Fibroblast of mammary gland (primary cell): Measurements from ENCODE around the gene PLAGL1.

Source experiments
- DNase-seq: peaks from one replicate; pipeline ENCODE4 v3.0.0-alpha.2; 2010; ENCODE audit warnings: low read depth
- H3K4me3 ChIP-seq: 2 replicates; pipeline ENCODE4 v1.5.1; 2011; ENCODE audit warnings: low read depth, mild to moderate bottlenecking, low read length, moderate library complexity; ENCODE audit not compliant: control insufficient read depth
- TF ChIP-seq, protein P1 (sequence below): conservative IDR thresholded peaks from 2 replicates; pipeline ENCODE4 v1.5.1; 2011; ENCODE audit warnings: low read depth, low read length, inconsistent platforms; ENCODE audit not compliant: control insufficient read depth, insufficient read depth

The PLAGL1 gene

DNA sequence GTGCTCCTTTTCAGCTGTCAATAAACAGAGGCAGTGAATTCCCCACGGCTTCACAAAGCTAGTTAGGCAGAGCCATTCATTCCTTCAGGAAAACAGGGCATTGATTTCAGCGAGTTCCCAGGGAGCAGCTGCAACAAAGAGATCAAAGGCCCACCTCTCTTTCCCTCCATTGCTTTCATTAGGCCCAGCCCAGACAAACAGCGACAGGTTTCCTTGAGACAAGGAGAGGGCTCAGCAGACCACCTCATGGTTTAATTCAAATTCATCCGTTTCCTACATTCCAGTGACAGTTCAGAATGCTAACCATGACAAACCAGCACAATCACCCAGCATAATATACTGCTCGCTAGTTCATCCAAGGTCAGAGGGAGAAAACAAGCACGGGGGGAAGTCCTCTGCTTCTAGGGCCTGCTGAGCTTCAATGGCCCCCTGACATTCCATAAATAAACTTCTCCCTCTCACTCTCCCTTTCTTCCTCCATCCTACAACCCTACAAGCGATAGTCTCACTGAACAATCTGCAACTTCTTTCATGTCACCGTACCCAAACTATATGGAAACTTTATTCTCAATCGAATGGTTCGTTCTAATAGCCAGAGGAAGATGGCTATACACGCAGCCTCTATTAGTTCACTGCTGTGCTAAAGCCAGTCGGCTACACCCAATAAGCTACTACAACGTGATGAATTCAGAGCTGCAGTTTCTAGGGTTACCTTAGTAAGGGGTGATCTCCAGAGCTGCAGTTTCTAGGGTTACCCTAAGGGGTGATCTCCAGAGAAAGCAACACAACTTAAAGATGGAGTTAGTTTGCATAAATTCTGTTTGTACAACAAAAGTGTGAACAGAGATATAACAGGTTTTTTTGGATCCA is 34.7 kb downstream of the PLAGL1 start:
- TF ChIP-seq, protein P1, sequence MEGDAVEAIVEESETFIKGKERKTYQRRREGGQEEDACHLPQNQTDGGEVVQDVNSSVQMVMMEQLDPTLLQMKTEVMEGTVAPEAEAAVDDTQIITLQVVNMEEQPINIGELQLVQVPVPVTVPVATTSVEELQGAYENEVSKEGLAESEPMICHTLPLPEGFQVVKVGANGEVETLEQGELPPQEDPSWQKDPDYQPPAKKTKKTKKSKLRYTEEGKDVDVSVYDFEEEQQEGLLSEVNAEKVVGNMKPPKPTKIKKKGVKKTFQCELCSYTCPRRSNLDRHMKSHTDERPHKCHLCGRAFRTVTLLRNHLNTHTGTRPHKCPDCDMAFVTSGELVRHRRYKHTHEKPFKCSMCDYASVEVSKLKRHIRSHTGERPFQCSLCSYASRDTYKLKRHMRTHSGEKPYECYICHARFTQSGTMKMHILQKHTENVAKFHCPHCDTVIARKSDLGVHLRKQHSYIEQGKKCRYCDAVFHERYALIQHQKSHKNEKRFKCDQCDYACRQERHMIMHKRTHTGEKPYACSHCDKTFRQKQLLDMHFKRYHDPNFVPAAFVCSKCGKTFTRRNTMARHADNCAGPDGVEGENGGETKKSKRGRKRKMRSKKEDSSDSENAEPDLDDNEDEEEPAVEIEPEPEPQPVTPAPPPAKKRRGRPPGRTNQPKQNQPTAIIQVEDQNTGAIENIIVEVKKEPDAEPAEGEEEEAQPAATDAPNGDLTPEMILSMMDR, result no peak
- no peak overlapping the region for H3K4me3 ChIP-seq
- DNase-seq, result no peak

DNA sequence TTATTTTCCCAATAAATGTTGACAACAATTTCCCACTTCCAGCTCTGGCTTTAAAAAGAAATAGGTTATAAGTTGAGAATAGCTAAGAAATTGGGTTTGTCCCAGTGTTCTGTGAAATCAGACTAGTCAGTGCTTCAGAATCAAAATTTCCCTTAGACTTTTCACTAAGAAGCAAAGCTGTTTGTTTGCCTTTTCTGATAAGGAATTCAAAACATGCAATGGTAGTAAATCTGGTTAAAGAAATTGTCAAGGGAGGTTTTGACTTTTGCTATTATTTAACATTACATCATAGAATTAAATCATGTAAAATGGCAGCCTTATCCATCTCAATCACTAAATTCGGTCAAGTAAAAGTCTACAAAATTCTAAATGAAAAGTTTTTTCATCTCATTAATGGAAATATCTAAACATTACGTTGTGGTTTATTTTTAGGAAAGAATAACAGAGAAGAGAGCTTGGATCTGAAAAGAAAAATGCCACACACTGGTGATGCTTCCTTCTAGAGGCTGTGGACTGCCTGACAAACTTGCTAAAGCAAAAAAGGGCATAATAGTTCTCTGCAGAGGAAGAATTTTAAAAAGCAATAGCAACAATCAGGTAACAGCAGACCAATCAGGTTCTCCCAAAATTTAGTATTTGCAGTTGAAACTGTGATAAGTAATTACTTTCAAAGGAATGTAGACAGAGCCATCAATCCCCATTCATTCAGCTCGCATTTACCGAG is 36.4 kb downstream of the PLAGL1 start:
- DNase-seq, result no peak
- H3K4me3 ChIP-seq, result no peak overlapping the region
- TF ChIP-seq, protein P1, result no peak

DNA sequence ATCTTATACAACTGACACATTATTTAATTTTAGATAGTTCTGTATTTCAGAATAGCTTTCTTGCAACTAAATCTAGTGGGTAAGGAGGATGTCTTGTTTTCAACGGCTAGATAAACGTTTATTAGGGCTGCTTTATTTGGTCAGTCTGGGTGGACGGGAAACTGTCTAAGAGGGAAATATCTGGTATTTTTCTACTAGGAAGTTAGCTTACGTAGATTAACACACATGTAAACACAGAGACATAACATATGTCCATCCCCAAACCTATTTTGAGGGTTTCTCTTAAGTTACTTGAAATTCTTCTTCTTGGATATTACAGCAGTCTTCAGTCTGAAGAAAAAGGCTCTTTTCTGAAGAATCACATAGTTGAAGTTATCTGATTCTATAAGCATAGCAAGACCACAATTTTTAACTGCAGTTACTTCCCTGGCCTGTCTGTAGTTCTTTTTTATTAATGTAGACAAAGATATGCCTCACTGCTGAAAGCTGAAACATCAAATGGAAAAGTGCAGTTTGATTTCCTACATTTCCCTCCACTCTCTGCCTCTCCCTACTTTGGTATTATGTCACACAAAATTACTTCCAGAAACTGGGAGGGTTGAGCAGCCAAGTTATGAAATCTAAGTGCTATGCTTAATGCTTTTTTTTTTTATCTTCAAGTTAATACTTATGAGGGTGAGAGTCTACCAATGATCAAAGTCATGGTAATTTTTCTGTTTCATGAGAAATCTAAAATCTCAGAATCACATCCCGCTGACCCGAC is 37.4 kb downstream of the PLAGL1 start:
- H3K4me3 ChIP-seq, result no peak overlapping the region
- DNase-seq, result peak; percentile 36
- TF ChIP-seq, protein P1, result no peak

DNA sequence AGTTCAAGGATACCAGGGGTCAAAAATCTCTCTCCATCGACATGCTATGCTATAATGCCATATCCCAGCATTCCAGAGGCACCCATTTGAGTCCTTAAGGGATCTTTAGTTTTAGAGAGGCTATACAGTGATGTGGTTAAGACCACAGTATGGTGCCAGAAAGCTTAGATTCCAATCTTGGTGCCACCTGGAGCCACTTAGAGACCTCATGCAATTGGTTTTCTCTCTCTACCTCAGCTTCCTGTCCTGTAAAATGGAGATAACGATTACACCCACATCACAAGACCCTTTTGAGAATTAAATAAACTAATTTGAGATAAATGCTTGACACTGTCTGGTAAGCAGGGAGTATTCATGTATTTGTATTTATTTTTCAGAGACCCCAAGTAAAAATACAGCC is 39.0 kb downstream of the PLAGL1 start:
- no peak for DNase-seq
- H3K4me3 ChIP-seq, result no peak overlapping the region
- TF ChIP-seq, protein P1, result no peak

DNA sequence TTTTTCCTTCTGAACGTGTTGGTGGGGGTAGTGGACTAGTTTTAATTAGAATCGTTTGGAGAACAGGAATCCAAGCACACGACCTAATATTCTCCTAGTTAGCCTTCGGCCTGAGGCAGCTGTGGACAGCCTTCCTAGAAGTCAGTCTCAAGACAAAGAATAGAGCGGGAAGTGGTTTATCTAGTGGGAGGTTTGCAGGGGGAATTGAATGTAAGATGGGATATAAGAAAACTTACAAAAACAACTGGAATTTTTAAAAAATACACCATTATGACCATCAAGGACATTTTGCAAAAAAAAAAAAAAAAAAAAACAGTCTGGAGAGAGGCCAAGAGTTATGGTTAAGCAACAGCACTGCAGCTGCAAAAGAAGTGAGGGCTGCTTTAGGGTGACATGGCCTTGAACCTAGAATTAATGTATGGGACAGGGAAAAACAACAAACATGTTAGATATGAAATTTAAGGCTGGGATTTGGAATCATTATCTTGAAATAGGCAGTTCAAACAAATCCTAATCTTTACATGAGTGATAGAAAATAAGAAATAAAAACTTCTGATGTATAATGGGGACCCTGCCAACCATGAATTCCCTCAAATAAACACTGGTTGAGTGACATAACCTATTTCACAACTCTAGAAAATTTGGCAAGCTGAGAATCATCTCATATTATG is 40.2 kb downstream of the PLAGL1 start:
- DNase-seq, result peak; percentile 61
- TF ChIP-seq, protein P1, result no peak

DNA sequence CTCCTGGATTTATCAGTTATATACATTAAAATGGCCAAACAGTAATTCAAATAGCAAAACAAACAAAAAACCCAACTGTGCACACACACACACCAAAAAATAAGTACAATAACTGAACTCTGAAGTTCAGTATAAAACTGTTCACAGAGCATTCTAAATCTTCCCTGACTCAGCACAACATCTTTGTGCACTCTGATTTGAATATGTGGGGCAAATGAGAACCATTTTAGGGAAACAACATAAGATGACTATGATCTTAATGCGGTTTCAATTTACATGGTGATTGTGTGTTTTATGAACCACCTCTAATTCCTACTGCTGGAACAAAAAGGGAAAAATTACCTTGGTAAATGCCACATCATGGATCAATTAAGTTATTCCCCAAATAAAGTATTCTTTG is 41.7 kb downstream of the PLAGL1 start:
- H3K4me3 ChIP-seq, result no peak overlapping the region
- peak; percentile 10 for DNase-seq
- TF ChIP-seq, protein P1, result no peak

More for the DNA sequence above, 40.2 kb downstream of the PLAGL1 start:
- H3K4me3 ChIP-seq, result no peak overlapping the region
